HG03135 (cell line): ENCODE measurements around the gene MKNK2.
"Not testable (repeated sequence)": the region's sequence is repeated elsewhere in the genome, so short reads cannot be mapped to it uniquely, and the experiment has no call there.

Source experiments
- ATAC-seq: cut with Tn5 transposase; IDR thresholded peaks from one replicate; pipeline ENCODE4 v1.9.1; 2021; ENCODE audit warnings: mild to moderate bottlenecking, moderate library complexity; ENCODE audit not compliant: unreplicated experiment

Gene MKNK2

GRCh38 chr19:1997353-1998233 lies 53.5 kb downstream of the MKNK2 start:
- no peak for ATAC-seq

DNA sequence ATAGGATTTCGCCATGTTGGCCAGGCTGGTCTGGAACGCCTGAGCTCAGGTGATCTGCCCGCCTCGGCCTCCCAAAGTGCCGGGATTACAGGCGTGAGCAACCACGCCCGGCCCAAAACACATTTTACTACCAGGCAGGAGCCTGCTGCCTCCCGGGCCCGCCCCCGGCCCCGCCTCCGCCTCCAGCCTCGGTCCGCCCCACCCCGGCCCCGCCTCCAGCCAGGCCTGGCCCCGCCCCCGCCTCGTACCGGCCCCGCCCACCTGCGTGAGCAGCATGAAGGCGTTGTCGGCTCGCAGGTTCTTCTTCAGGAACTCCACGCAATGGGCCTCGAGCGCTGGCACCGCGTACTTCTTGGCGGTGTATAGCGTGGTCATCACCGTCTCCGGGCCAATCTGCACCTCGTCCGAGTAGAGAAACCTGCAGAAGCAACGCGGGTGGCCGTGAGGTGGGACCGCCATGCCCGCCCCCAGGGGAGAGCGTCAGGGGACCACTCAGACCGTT lies 58.2 kb downstream of the MKNK2 start:
- no peak for ATAC-seq

DNA sequence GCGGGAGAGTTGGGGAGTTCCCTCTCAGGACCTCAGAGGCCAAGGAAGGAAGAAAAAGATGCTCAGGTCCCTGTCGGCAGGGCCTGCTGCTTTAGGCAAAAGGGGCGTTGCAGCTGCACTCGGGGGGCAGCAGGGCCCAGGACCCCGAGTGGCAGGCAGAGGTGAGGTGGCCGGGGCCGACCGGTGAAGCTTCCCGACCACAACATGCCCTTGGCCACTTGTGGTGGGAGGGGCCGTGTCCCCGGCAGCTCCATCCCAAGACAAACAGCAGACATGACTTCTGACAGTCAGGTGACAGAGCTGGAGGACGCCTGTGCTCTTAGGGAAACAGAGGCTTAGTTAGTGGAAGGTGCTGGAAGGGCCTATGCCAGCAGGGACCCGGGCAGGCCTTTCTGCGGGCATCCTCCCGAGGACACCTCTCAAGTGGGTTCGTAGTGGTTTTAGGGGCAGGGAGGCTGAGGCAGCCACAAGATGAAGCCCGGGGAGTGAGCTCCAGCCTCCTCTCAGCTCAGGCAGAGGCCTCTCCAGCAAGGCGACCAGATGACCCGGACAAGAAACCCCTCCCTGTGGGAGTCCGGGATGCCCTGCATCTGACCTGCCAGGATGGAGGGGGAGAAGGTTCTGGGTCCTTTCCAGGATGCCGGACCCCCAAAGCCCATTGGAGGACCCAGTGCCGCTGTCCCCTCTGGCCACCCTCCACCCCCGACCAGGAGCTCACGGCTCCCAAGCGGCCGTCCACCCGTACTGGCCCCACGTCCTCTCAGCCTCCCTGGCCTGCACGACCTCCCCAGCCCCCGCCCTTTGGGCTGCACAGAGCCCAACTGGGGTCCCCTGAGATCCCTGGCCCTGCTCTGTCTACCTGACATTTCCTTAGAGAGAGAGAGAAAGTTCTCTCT lies 59.8 kb downstream of the MKNK2 start:
- no peak for ATAC-seq

GRCh38 chr19:1990230-1991017 lies 60.6 kb downstream of the MKNK2 start:
- ATAC-seq, result no peak

DNA sequence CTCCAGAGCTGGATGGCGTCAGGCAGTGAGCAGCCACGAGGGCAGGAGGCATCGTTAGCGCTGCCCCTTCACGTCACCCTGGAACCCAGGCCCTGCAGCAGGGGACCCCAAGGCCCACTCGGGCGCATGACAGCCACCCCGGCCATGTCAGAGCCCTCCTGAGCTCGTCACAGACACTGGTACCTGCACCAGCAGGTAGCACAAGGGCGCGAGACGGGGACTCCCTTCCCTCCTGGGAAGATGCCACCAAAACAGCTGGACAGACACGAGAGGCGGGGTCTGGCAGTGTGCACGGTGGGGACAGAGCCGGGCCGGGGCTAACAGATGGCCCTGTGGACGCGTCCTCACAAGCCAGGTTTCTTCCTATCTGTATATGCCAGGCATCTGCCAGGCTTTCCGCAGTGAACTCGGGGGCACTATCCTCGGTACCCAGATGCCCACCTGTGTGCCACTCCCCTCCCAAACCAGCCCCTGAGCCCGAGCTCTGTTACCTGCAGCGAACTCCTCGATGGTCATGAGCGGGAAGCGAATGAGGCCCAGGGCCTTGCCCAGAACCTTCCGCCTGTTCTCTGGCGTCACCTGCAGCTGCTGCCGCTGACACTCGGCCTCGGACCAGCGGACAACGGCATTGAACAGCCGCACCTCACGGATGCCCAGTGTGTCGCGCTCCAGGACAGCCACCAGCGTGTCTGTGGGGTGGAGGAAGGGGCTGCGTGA lies 61.4 kb downstream of the MKNK2 start:
- ATAC-seq, result no peak

- ATAC-seq, result not testable (repeated sequence)
Measured at GRCh38 chr19:1988464-1988863, 62.6 kb downstream of the MKNK2 start.
